ENCODE measurements around the gene CD80.

- TF ChIP-seq CTCF (IDR thresholded peaks at IDR 0.05 in 2 of 3, conservative IDR thresholded peaks at IDR 0.05 in 1 of 3; ENCODE audit: borderline replicate concordance in 1 of 3, insufficient read depth in 1 of 3, low read depth in 2 of 3, low read length in 2 of 3) (peak; percentile 37 to 73 (median 67); a peak in 5 of 6 replicates), MAX (IDR thresholded peaks at IDR 0.05) (no peak), SP1 (IDR thresholded peaks at IDR 0.05; ENCODE audit: low read depth) (no peak), ZFX (IDR thresholded peaks at IDR 0.05) (no peak), ZNF274 (IDR thresholded peaks at IDR 0.05; ENCODE audit: low read depth, low read length) (no peak), POLR2A (IDR thresholded peaks at IDR 0.05; ENCODE audit: borderline replicate concordance, extremely low read depth, insufficient read depth, insufficient read length) (no peak), SIN3A (IDR thresholded peaks at IDR 0.05; ENCODE audit: low read depth) (no peak), EZH2phosphoT487 (IDR thresholded peaks at IDR 0.05; ENCODE audit: borderline replicate concordance) (no peak), EGR1 (IDR thresholded peaks at IDR 0.05; ENCODE audit: low read depth) (no peak), POLR2AphosphoS5 (IDR thresholded peaks at IDR 0.05; ENCODE audit: low read depth, low read length) (no peak), TCF7L2 (IDR thresholded peaks at IDR 0.05; ENCODE audit: borderline replicate concordance, extremely low read depth, insufficient read depth, insufficient read length) (no peak), JUND (IDR thresholded peaks at IDR 0.05) (no peak)
- TF ChIP-seq, protein P1, sequence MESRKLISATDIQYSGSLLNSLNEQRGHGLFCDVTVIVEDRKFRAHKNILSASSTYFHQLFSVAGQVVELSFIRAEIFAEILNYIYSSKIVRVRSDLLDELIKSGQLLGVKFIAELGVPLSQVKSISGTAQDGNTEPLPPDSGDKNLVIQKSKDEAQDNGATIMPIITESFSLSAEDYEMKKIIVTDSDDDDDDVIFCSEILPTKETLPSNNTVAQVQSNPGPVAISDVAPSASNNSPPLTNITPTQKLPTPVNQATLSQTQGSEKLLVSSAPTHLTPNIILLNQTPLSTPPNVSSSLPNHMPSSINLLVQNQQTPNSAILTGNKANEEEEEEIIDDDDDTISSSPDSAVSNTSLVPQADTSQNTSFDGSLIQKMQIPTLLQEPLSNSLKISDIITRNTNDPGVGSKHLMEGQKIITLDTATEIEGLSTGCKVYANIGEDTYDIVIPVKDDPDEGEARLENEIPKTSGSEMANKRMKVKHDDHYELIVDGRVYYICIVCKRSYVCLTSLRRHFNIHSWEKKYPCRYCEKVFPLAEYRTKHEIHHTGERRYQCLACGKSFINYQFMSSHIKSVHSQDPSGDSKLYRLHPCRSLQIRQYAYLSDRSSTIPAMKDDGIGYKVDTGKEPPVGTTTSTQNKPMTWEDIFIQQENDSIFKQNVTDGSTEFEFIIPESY (IDR thresholded peaks at IDR 0.05; ENCODE audit: extremely low read depth, insufficient replicate concordance, low read length) = no peak
These were observed 41.3 kb upstream of the CD80 start for GRCh38 chr3:119600732-119601131.
